ENCODE results near the gene SNX10. TPM values are rescaled to one million over a fixed set of nuclear protein-coding genes. Genes with fewer than 3 reads are reported as not detected.
"Not testable (repeated sequence)": the region's sequence is repeated elsewhere in the genome, so short reads cannot be mapped to it uniquely, and the experiment has no call there.

The SNX10 gene, protein sequence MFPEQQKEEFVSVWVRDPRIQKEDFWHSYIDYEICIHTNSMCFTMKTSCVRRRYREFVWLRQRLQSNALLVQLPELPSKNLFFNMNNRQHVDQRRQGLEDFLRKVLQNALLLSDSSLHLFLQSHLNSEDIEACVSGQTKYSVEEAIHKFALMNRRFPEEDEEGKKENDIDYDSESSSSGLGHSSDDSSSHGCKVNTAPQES
- 10 to 100 TPM in 1 of 4 donors, 1 to 10 TPM in 3; 1.3 to 12.4 (median 4.9) TPM for polyA plus RNA-seq
- long read RNA-seq, donor 1, transcript SNX10-201 (7 exons, 2,546 nt): major isoform, 14 of 14 reads
- long read RNA-seq, donor 1, partial matches to known transcripts: 0 of 14 reads
- long read RNA-seq, donor 1, other reads (novel, unspliced or antisense): 0 of 14 reads
- long read RNA-seq, donor 2, partial matches to known transcripts: 0 of 2 reads
- long read RNA-seq, donor 2, other reads (novel, unspliced or antisense): 0 of 2 reads
- long read RNA-seq, donor 3, transcript SNX10-201 (7 exons, 2,546 nt): major isoform, 5 of 5 reads
- long read RNA-seq, donor 3, partial matches to known transcripts: 0 of 5 reads
- long read RNA-seq, donor 3, other reads (novel, unspliced or antisense): 0 of 5 reads
- long read RNA-seq, donor 4: 0 reads
- long read RNA-seq, donor 5, partial matches to known transcripts: 0 of 1 reads
- long read RNA-seq, donor 5, other reads (novel, unspliced or antisense): 0 of 1 reads
- long read RNA-seq, donor 6, partial matches to known transcripts: 0 of 3 reads
- long read RNA-seq, donor 6, other reads (novel, unspliced or antisense): 0 of 3 reads
- long read RNA-seq, donor 7: 0 reads
- long read RNA-seq, donor 8, partial matches to known transcripts: 0 of 1 reads
- long read RNA-seq, donor 8, other reads (novel, unspliced or antisense): 0 of 1 reads
- long read RNA-seq, donor 9, partial matches to known transcripts: 0 of 1 reads
- long read RNA-seq, donor 9, other reads (novel, unspliced or antisense): 0 of 1 reads
- long read RNA-seq, donor 10, transcript SNX10-201 (7 exons, 2,546 nt): major isoform, 6 of 24 reads
- long read RNA-seq, donor 10, partial matches to known transcripts: 17 of 24 reads
- long read RNA-seq, donor 10, other reads (novel, unspliced or antisense): 0 of 24 reads

DNA sequence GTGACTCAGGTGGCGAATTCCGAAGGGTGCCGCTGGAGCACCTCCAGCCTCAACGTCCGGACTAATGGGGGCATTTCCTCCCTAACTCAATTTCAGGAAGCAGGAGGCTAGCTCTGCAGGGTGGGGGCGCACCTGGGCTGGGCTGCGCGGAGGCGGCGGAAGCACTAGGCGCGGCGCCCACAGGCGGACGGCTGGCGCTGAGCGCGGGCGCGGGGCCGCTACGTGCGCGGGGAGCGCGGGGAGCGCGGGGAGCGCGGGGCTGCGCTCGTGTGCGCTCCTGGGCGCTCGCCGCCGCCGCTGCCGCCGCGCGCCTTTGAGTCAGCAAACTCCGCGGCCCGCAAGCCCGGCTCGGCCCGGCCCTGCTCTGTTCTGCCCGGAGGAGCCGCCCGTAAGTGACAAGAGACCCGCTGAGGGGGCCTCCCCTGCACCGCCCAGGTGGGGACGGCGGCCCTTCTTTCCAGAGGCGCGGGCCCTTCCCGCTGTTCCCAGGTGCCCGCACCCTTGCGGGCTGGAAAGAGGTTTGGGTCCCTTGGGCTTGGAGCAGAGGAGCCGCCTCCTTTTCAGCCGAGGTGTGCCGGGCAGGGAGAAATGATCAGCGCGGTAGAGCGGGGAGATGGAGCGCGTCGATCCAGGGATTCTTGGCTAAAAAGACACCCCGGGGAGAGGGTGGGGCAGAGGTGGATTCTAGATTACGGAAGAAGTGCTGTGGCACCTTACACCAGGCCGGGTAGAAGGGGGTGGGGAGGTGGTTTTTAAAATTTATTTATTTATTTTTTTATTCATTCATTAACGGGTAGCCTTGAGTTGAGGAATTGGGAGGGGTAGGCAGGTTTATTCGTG, at the start of gene SNX10:
SNX10 (plus strand) TSS at position 164 of the 840 bp plus-strand sequence. CDS start 54,581 bp downstream, outside the sequence.
- WGBS, 3 donors: 0 to 2% (median 1%) methylated on average over 55 to 74 of the region's 74 CpGs
- H3K27me3 ChIP-seq (ENCODE audit: control insufficient read depth in 3 of 3, insufficient read depth in 3 of 3, low read length in 3 of 3): peaks cover 0 to 3% (median 0%) of the 10 kb centered on the region in 3 donors
- DNase-seq (peak; percentile 57 to 84), FAIRE-seq (no peak)
- peak within 1 kb of the TSS; percentile 66 to 73 (median 67) for H3K4me3 ChIP-seq (ENCODE audit: low read depth in 1 of 3, low read length in 3 of 3)
- H3K4me1 ChIP-seq (ENCODE audit: control insufficient read depth in 3 of 3, insufficient read depth in 2 of 3, low read depth in 1 of 3, low read length in 2 of 3): peaks cover 0 to 5% (median 0%) of the 10 kb centered on the region in 3 donors
- peak within 1 kb of the TSS in 2 of 3 donors; percentile 33 to 60 for H3K27ac ChIP-seq (ENCODE audit: low read depth in 1 of 3, low read length in 2 of 3)
- H3K9me3 ChIP-seq (ENCODE audit: control insufficient read depth in 2 of 2, insufficient read depth in 1 of 2, low read depth in 1 of 2, low read length in 1 of 2): no peaks in the 10 kb centered on the region
- H3K36me3 ChIP-seq (ENCODE audit: control insufficient read depth in 3 of 3, insufficient read depth in 2 of 3, low read depth in 1 of 3, low read length in 3 of 3): peaks cover 0 to 2% (median 0%) of the 10 kb centered on the region in 3 donors

DNA sequence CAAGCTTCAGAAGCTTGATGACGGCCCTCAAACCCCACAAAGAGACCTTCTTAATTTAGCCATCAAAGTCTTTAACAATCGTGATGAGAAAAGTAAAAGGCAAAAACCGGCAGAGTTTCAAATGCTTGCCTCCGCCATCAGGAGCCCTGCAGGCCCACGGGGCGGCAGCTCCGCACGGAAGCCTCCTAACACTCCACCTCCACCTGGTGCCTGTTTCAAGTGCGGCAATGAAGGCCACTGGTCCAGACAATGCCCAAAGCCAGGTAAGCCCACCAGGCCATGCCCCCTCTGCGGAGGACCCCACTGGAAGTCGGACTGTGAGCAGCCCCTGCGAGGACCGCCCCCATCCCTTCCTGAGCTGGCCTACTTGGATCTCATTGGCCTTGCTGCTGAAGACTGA, 46.5 kb upstream of the SNX10 start:
- FAIRE-seq (no peak), DNase-seq (no peak)
- WGBS, 3 donors: 91 to 96% (median 95%) methylated on average over 13 of the region's 13 CpGs

DNA sequence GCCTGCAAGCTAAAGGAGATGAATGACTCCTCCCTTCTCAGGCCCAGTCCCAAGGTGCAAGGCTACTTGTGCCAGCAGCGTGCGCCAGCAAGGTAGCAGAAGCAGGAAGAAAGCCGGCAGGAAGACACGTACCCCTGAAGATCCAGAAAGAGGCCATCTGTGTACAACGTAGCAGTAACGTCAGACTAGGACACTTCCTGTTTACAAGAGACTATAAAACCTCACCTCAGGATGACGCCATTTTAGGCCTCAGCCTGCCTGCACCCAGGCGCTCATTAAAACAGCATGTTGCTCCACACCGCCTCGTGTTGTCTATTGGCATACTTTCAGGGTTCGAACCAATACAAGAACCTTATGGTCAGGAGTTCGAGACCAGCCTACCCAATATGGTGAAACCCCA, 41.4 kb upstream of the SNX10 start:
- no peak overlapping the region for H3K27ac ChIP-seq (ENCODE audit: low read depth in 1 of 3, low read length in 2 of 3)
- 83 to 91% (median 85%) methylated on average over 12 of the region's 12 CpGs for WGBS, 3 donors
- no peaks in the 10 kb centered on the region for H3K4me1 ChIP-seq (ENCODE audit: control insufficient read depth in 3 of 3, insufficient read depth in 2 of 3, low read depth in 1 of 3, low read length in 2 of 3)
- no peaks in the 10 kb centered on the region for H3K36me3 ChIP-seq (ENCODE audit: control insufficient read depth in 3 of 3, insufficient read depth in 2 of 3, low read depth in 1 of 3, low read length in 3 of 3)
- no peak overlapping the region for H3K4me3 ChIP-seq (ENCODE audit: low read depth in 1 of 3, low read length in 3 of 3)
- no peaks in the 10 kb centered on the region for H3K27me3 ChIP-seq (ENCODE audit: control insufficient read depth in 3 of 3, insufficient read depth in 3 of 3, low read length in 3 of 3)
- H3K9me3 ChIP-seq (ENCODE audit: control insufficient read depth in 2 of 2, insufficient read depth in 1 of 2, low read depth in 1 of 2, low read length in 1 of 2): no peaks in the 10 kb centered on the region
- DNase-seq (no peak), FAIRE-seq (no peak)

More for the DNA sequence above, 46.5 kb upstream of the SNX10 start:
- Histone ChIP-seq H3K36me3 (ENCODE audit: control insufficient read depth in 3 of 3, insufficient read depth in 2 of 3, low read depth in 1 of 3, low read length in 3 of 3) (no peaks in the 10 kb centered on the region), H3K4me3 (ENCODE audit: low read depth in 1 of 3, low read length in 3 of 3) (no peak overlapping the region), H3K4me1 (ENCODE audit: control insufficient read depth in 3 of 3, insufficient read depth in 2 of 3, low read depth in 1 of 3, low read length in 2 of 3) (no peaks in the 10 kb centered on the region), H3K9me3 (ENCODE audit: control insufficient read depth in 2 of 2, insufficient read depth in 1 of 2, low read depth in 1 of 2, low read length in 1 of 2) (no peaks in the 10 kb centered on the region), H3K27ac (ENCODE audit: low read depth in 1 of 3, low read length in 2 of 3) (no peak overlapping the region), H3K27me3 (ENCODE audit: control insufficient read depth in 3 of 3, insufficient read depth in 3 of 3, low read length in 3 of 3) (no peaks in the 10 kb centered on the region)

DNA sequence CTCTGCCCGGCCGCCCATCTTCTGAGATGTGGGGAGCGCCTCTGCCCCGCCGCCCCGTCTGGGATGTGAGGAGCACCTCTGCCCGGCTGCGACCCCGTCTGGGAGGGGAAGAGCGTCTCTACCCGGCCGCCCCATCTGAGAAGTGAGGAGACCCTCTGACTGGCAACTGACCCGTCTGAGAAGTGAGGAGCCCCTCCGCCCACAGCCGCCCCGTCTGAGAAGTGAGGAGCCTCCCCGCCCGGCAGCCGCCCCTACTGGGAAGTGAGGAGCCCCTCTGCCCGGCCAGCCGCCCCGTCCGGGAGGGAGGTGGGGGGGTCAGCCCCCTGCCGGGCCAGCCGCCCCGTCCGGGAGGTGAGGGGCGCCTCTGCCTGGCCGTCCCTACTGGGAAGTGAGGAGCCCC, 29.8 kb upstream of the SNX10 start:
- H3K4me3 ChIP-seq (ENCODE audit: low read depth in 1 of 3, low read length in 3 of 3); FAIRE-seq; H3K36me3 ChIP-seq (ENCODE audit: control insufficient read depth in 3 of 3, insufficient read depth in 2 of 3, low read depth in 1 of 3, low read length in 3 of 3); H3K27me3 ChIP-seq (ENCODE audit: control insufficient read depth in 3 of 3, insufficient read depth in 3 of 3, low read length in 3 of 3); DNase-seq; H3K4me1 ChIP-seq (ENCODE audit: control insufficient read depth in 3 of 3, insufficient read depth in 2 of 3, low read depth in 1 of 3, low read length in 2 of 3); H3K27ac ChIP-seq (ENCODE audit: low read depth in 1 of 3, low read length in 2 of 3): not testable (repeated sequence)
- 96 to 98% (median 97%) methylated on average over 11 to 28 of the region's 29 CpGs for WGBS, 3 donors
- H3K9me3 ChIP-seq (ENCODE audit: control insufficient read depth in 2 of 2, insufficient read depth in 1 of 2, low read depth in 1 of 2, low read length in 1 of 2): peaks cover 0 to 11% of the 10 kb centered on the region in 2 donors

DNA sequence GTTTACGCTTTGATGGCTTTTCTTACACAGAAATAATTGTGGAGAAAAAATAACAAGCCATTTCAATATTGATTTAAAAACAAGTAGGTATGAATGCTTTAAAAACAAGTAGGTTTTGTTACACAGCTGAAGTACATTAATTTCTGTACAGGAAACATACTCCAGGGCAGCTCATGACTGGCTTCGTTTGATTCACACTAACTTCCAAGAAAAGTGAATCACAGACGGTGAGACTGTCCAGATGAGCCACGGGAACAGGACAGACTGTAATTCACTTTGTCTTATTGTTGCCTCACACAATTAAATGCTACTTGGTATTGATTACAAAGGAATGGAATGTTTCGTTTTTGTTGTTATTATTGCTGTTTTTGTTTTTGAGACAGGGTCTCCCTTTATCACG, 26.6 kb upstream of the SNX10 start:
- WGBS, 3 donors: 74 to 90% (median 80%) methylated on average over 6 of the region's 6 CpGs
- Histone ChIP-seq H3K9me3 (ENCODE audit: control insufficient read depth in 2 of 2, insufficient read depth in 1 of 2, low read depth in 1 of 2, low read length in 1 of 2) (peaks cover 0 to 11% of the 10 kb centered on the region in 2 donors), H3K4me1 (ENCODE audit: control insufficient read depth in 3 of 3, insufficient read depth in 2 of 3, low read depth in 1 of 3, low read length in 2 of 3) (peaks cover 0 to 10% (median 0%) of the 10 kb centered on the region in 3 donors), H3K27ac (ENCODE audit: low read depth in 1 of 3, low read length in 2 of 3) (no peak overlapping the region), H3K27me3 (ENCODE audit: control insufficient read depth in 3 of 3, insufficient read depth in 3 of 3, low read length in 3 of 3) (no peaks in the 10 kb centered on the region), H3K4me3 (ENCODE audit: low read depth in 1 of 3, low read length in 3 of 3) (no peak overlapping the region), H3K36me3 (ENCODE audit: control insufficient read depth in 3 of 3, insufficient read depth in 2 of 3, low read depth in 1 of 3, low read length in 3 of 3) (no peaks in the 10 kb centered on the region)
- no peak for DNase-seq
- no peak for FAIRE-seq

DNA sequence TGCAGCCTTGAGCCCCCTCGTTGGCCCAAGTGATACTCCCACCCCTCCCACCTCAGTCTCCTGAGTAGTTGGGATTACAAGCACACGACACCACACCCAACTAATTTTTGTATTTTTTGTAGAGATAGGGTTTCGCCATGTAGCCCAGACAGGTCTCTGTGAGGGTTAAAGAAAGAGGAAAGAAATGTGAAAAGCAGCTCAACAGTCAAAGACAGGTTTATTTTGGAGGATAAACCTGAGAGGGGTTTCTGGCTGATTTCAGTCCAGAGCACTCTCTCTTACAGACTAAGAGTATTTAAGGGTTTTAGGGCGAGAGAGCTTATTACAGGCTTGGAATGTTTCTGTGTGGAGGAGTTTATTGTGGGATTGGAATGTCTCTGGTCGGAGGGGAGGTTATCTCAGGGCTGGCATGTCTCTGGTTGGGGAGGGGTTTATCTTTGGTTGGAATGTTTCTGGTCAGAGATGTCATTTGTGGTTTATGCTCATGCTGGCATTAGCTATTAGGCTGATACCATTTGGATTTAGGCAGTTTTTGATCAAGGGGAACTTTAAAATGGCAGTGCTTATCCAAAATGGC, 26.1 kb upstream of the SNX10 start:
- Histone ChIP-seq H3K36me3 (ENCODE audit: control insufficient read depth in 3 of 3, insufficient read depth in 2 of 3, low read depth in 1 of 3, low read length in 3 of 3) (no peaks in the 10 kb centered on the region), H3K4me1 (ENCODE audit: control insufficient read depth in 3 of 3, insufficient read depth in 2 of 3, low read depth in 1 of 3, low read length in 2 of 3) (peaks cover 0 to 10% (median 0%) of the 10 kb centered on the region in 3 donors), H3K9me3 (ENCODE audit: control insufficient read depth in 2 of 2, insufficient read depth in 1 of 2, low read depth in 1 of 2, low read length in 1 of 2) (peaks cover 0 to 11% of the 10 kb centered on the region in 2 donors), H3K27ac (ENCODE audit: low read depth in 1 of 3, low read length in 2 of 3) (no peak overlapping the region), H3K4me3 (ENCODE audit: low read depth in 1 of 3, low read length in 3 of 3) (no peak overlapping the region), H3K27me3 (ENCODE audit: control insufficient read depth in 3 of 3, insufficient read depth in 3 of 3, low read length in 3 of 3) (no peaks in the 10 kb centered on the region)
- 79 to 80% (median 80%) methylated on average over 5 of the region's 5 CpGs for WGBS, 3 donors
- DNase-seq: no peak
- no peak for FAIRE-seq

DNA sequence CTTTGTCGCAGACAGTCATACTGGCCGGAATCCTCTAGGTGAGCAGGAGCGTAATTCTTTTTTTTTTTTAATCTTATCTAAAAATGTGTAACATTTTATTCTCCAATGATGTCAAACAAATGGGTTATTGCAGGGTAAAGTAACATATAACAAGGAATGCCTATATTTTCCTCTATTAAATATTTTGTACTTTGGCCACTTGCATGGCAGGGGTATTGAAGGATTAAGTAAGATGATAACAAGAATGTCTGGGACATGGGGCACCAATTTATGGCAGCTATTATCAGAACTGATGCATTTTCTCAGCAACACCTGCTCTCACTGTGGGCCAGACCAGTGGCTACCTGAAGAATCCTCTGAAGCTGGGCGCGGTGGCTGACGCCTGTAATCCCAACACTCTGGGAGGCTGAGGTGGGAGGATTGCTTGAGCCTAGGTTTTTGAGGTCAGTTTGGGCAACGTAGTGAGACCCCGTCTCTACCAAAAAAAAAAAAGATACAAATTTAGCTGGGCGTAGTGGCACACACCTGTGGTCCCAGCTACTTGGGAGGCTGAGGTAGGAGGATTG, 24.0 kb upstream of the SNX10 start:
- Histone ChIP-seq H3K27me3 (ENCODE audit: control insufficient read depth in 3 of 3, insufficient read depth in 3 of 3, low read length in 3 of 3) (no peaks in the 10 kb centered on the region), H3K4me3 (ENCODE audit: low read depth in 1 of 3, low read length in 3 of 3) (no peak overlapping the region), H3K36me3 (ENCODE audit: control insufficient read depth in 3 of 3, insufficient read depth in 2 of 3, low read depth in 1 of 3, low read length in 3 of 3) (no peaks in the 10 kb centered on the region), H3K9me3 (ENCODE audit: control insufficient read depth in 2 of 2, insufficient read depth in 1 of 2, low read depth in 1 of 2, low read length in 1 of 2) (peaks cover 0 to 11% of the 10 kb centered on the region in 2 donors), H3K27ac (ENCODE audit: low read depth in 1 of 3, low read length in 2 of 3) (peak overlapping the region in 2 of 3 donors; percentile 42 to 65), H3K4me1 (ENCODE audit: control insufficient read depth in 3 of 3, insufficient read depth in 2 of 3, low read depth in 1 of 3, low read length in 2 of 3) (peaks cover 0 to 10% (median 2%) of the 10 kb centered on the region in 3 donors)
- peak; percentile 73 to 94 for DNase-seq
- FAIRE-seq: peak; percentile 26
- WGBS, 3 donors: 29 to 65% (median 40%) methylated on average over 9 of the region's 9 CpGs
